ENCODE results near the gene PCNX2.

PCNX2 gene

GRCh38 chr1:233241759-233242158 is 53.8 kb downstream of the PCNX2 start (continued):
- TF ChIP-seq WT1 (tag by site-specific recombination; IDR thresholded peaks at IDR 0.05) (peak; percentile 99), SP3 (tag by site-specific recombination; IDR thresholded peaks at IDR 0.05) (peak; percentile 28; the same call in 1 of the 2 replicates), KLF7 (tag by site-specific recombination; IDR thresholded peaks at IDR 0.05; ENCODE audit: borderline replicate concordance) (peak; percentile 92; the same call in 1 of the 2 replicates), ZSCAN16 (tag by site-specific recombination; IDR thresholded peaks at IDR 0.05) (peak; percentile 63; the same call in 1 of the 2 replicates), SP7 (tag by site-specific recombination; IDR thresholded peaks at IDR 0.05) (peak; percentile 100), ZNF354C (tag by site-specific recombination; IDR thresholded peaks at IDR 0.05; ENCODE audit: borderline replicate concordance, low read depth) (no peak), ZNF433 (tag by site-specific recombination; IDR thresholded peaks at IDR 0.05; ENCODE audit: low read depth) (no peak), ZNF529 (tag by site-specific recombination; IDR thresholded peaks at IDR 0.05; ENCODE audit: insufficient replicate concordance) (no peak), ZNF24 (tag by site-specific recombination; IDR thresholded peaks at IDR 0.05) (peak; percentile 94), ZNF341 (tag by site-specific recombination; IDR thresholded peaks at IDR 0.05; ENCODE audit: low read depth) (peak; percentile 6; the same call in 1 of the 2 replicates), ZNF544 (tag by site-specific recombination; IDR thresholded peaks at IDR 0.05) (no peak), INSM2 (tag by site-specific recombination; IDR thresholded peaks at IDR 0.05) (peak; percentile 89), ZBTB6 (tag by site-specific recombination; IDR thresholded peaks at IDR 0.05) (no peak), ZNF19 (tag by site-specific recombination; IDR thresholded peaks at IDR 0.05; ENCODE audit: low read depth) (0 out of 2 replicates have a peak, but pooled peaks have one; percentile 60), PRDM2 (tag by site-specific recombination; IDR thresholded peaks at IDR 0.05; ENCODE audit: borderline replicate concordance) (no peak), ZNF18 (tag by site-specific recombination; IDR thresholded peaks at IDR 0.05) (peak; percentile 94)
- TF ChIP-seq, protein P1, sequence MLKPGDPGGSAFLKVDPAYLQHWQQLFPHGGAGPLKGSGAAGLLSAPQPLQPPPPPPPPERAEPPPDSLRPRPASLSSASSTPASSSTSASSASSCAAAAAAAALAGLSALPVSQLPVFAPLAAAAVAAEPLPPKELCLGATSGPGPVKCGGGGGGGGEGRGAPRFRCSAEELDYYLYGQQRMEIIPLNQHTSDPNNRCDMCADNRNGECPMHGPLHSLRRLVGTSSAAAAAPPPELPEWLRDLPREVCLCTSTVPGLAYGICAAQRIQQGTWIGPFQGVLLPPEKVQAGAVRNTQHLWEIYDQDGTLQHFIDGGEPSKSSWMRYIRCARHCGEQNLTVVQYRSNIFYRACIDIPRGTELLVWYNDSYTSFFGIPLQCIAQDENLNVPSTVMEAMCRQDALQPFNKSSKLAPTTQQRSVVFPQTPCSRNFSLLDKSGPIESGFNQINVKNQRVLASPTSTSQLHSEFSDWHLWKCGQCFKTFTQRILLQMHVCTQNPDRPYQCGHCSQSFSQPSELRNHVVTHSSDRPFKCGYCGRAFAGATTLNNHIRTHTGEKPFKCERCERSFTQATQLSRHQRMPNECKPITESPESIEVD (tag by site-specific recombination; IDR thresholded peaks at IDR 0.05) = peak; percentile 99
- TF ChIP-seq, protein P2, sequence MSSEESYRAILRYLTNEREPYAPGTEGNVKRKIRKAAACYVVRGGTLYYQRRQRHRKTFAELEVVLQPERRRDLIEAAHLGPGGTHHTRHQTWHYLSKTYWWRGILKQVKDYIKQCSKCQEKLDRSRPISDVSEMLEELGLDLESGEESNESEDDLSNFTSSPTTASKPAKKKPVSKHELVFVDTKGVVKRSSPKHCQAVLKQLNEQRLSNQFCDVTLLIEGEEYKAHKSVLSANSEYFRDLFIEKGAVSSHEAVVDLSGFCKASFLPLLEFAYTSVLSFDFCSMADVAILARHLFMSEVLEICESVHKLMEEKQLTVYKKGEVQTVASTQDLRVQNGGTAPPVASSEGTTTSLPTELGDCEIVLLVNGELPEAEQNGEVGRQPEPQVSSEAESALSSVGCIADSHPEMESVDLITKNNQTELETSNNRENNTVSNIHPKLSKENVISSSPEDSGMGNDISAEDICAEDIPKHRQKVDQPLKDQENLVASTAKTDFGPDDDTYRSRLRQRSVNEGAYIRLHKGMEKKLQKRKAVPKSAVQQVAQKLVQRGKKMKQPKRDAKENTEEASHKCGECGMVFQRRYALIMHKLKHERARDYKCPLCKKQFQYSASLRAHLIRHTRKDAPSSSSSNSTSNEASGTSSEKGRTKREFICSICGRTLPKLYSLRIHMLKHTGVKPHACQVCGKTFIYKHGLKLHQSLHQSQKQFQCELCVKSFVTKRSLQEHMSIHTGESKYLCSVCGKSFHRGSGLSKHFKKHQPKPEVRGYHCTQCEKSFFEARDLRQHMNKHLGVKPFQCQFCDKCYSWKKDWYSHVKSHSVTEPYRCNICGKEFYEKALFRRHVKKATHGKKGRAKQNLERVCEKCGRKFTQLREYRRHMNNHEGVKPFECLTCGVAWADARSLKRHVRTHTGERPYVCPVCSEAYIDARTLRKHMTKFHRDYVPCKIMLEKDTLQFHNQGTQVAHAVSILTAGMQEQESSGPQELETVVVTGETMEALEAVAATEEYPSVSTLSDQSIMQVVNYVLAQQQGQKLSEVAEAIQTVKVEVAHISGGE (tag by site-specific recombination; conservative IDR thresholded peaks at IDR 0.05; ENCODE audit: low read depth) = no peak; the same call in 1 of the 2 replicates
- TF ChIP-seq, protein P3, sequence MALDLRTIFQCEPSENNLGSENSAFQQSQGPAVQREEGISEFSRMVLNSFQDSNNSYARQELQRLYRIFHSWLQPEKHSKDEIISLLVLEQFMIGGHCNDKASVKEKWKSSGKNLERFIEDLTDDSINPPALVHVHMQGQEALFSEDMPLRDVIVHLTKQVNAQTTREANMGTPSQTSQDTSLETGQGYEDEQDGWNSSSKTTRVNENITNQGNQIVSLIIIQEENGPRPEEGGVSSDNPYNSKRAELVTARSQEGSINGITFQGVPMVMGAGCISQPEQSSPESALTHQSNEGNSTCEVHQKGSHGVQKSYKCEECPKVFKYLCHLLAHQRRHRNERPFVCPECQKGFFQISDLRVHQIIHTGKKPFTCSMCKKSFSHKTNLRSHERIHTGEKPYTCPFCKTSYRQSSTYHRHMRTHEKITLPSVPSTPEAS (tag by site-specific recombination; IDR thresholded peaks at IDR 0.05) = peak; percentile 56; the same call in 1 of the 2 replicates
- TF ChIP-seq, protein P4, sequence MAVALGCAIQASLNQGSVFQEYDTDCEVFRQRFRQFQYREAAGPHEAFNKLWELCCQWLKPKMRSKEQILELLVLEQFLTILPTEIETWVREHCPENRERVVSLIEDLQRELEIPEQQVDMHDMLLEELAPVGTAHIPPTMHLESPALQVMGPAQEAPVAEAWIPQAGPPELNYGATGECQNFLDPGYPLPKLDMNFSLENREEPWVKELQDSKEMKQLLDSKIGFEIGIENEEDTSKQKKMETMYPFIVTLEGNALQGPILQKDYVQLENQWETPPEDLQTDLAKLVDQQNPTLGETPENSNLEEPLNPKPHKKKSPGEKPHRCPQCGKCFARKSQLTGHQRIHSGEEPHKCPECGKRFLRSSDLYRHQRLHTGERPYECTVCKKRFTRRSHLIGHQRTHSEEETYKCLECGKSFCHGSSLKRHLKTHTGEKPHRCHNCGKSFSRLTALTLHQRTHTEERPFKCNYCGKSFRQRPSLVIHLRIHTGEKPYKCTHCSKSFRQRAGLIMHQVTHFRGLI (tag by site-specific recombination; IDR thresholded peaks at IDR 0.05) = peak; percentile 78
